NCI-H1048 (cell line): ENCODE measurements around the gene ANTXR1.

ENCODE experiments used
- DNase-seq: peaks from one replicate; lab custom pipeline; 2025; lab: John Stamatoyannopoulos, UW

The ANTXR1 gene

GRCh38 chr2:69013142-69013839, at the start of gene ANTXR1:
TSS of gene ANTXR1 (plus strand) at chr2:69013179. CDS start at chr2:69013500, 321 bp downstream.
- DNase-seq: peak; percentile 33

GRCh38 chr2:68964282-68964681, 48.7 kb upstream of the ANTXR1 start:
- DNase-seq: no peak

- DNase-seq: no peak
Measured at GRCh38 chr2:68968221-68968620, 44.8 kb upstream of the ANTXR1 start.

- no peak for DNase-seq
Measured at GRCh38 chr2:68969736-68970490, 43.1 kb upstream of the ANTXR1 start.

GRCh38 chr2:68970566-68971265, 42.3 kb upstream of the ANTXR1 start:
- DNase-seq: no peak

- no peak for DNase-seq
Measured at GRCh38 chr2:68971591-68972231, 41.3 kb upstream of the ANTXR1 start.

GRCh38 chr2:68974251-68974650, 38.7 kb upstream of the ANTXR1 start, which contains the start of gene GKN1:
TSS of gene GKN1 (plus strand) at chr2:68974636. CDS start at chr2:68974678, 42 bp downstream.
- DNase-seq: no peak

- DNase-seq: no peak
Measured at GRCh38 chr2:68974946-68975665, 37.9 kb upstream of the ANTXR1 start.

GRCh38 chr2:68975844-68976243, 37.1 kb upstream of the ANTXR1 start:
- no peak for DNase-seq

- no peak for DNase-seq
Measured at GRCh38 chr2:68977453-68977852, 35.5 kb upstream of the ANTXR1 start.

GRCh38 chr2:68978098-68978497, 34.9 kb upstream of the ANTXR1 start:
- no peak for DNase-seq

- no peak for DNase-seq
Measured at GRCh38 chr2:68980956-68981355, 32.0 kb upstream of the ANTXR1 start.

- DNase-seq: no peak
Measured at GRCh38 chr2:68987021-68987503, 25.9 kb upstream of the ANTXR1 start.

GRCh38 chr2:68989035-68989434, 23.9 kb upstream of the ANTXR1 start:
- no peak for DNase-seq

GRCh38 chr2:68992341-68992740, 20.6 kb upstream of the ANTXR1 start:
- no peak for DNase-seq

GRCh38 chr2:68992933-68993332, 20.0 kb upstream of the ANTXR1 start:
- no peak for DNase-seq

GRCh38 chr2:68993660-68994059, 19.3 kb upstream of the ANTXR1 start:
- DNase-seq: peak; percentile 54

GRCh38 chr2:68994864-68995263, 18.1 kb upstream of the ANTXR1 start:
- no peak for DNase-seq

- DNase-seq: no peak
Measured at GRCh38 chr2:68995916-68996315, 17.1 kb upstream of the ANTXR1 start.

GRCh38 chr2:68997401-68997800, 15.6 kb upstream of the ANTXR1 start:
- DNase-seq: no peak

- no peak for DNase-seq
Measured at GRCh38 chr2:69001879-69002278, 11.1 kb upstream of the ANTXR1 start.
